Ovary (tissue), 3 donors: Measurements from ENCODE around the gene BMERB1.

Source experiments
- CTCF ChIP-seq, 3 donors: fragments of 450-650 bp in 2 of 3; fragments of 200-600 bp in 1 of 3; IDR thresholded peaks; one replicate each; pipeline versions ENCODE4 v1.5.1 to v1.8.0; 2016 to 2022; ENCODE audit warnings: antibody characterized with exemption in 3 of 3, mild to moderate bottlenecking in 1 of 3
- POLR2A ChIP-seq: fragments of 450-650 bp; IDR thresholded peaks from one replicate; pipeline ENCODE4 v1.6.1; 2017; ENCODE audit warnings: antibody characterized with exemption, mild to moderate bottlenecking, moderate library complexity
- donor health status: DM: no; HTN: no; CAD: no.

- TF ChIP-seq CTCF (IDR thresholded peaks at IDR 0.05) (no peak), POLR2A (no peak)
These were observed 67.8 kb downstream of the BMERB1 start for GRCh38 chr16:15502041-15502725.
